HG03280 (cell line): ENCODE data around the gene FOXK2.

Source experiments
- ATAC-seq: cut with Tn5 transposase; IDR thresholded peaks from one replicate; pipeline ENCODE4 v1.9.1; 2021; ENCODE audit warnings: mild to moderate bottlenecking, moderate library complexity; ENCODE audit not compliant: unreplicated experiment

Gene FOXK2

DNA sequence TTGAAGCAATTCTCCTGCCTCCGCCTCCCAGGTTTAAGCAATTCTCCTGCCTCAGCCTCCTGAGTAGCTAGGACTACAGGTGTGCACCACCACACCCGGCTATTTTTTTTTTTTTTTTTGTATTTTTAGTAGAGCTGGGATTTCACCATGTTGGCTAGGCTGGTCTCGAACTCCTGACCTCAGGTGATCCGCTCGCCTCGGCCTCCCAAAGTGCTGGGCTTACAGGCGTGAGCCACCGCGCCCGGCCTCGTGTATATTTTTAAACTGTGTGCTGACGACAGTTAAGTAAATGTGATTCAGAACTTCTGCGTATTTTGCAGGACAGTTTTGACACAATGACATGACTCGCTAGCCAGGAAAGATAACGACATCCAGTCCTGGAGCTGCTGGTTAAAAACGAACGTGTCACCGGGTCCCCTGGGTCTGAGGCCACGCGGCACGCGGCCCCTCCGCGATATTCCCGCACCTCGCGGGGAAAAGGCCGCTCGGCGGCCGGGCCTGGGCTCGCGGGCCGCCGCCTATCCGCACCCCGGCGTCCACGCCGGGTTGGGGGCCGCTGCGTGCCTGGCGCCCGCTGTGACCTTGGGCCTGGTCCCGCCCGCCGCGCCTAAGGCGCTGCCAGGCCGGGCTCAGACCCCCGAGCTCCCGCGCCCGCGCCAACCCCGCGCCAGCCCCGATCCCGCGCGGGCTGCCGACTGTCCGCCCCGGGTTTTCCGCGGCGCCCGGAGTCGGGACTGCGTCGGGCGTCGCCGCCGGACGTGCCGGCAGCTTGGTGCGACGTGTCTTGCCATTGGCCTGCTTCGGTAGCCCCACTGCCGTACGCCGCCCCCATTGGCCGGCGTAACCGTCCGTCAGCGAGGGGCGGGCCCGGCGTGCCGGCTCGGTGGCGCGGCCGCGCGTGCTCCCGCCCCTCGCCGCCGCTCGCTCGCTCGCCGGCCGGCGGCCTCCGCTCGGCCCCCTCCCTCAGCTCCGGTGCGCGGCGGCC, at the start of gene FOXK2:
Gene FOXK2 (plus strand): TSS at position 907 of the 985 bp plus-strand sequence. CDS start 157 bp downstream, outside the sequence.
- ATAC-seq, result peak; percentile 93

- no peak for ATAC-seq
Observed at GRCh38 chr17:82470065-82470464, 49.5 kb upstream of the FOXK2 start.

DNA sequence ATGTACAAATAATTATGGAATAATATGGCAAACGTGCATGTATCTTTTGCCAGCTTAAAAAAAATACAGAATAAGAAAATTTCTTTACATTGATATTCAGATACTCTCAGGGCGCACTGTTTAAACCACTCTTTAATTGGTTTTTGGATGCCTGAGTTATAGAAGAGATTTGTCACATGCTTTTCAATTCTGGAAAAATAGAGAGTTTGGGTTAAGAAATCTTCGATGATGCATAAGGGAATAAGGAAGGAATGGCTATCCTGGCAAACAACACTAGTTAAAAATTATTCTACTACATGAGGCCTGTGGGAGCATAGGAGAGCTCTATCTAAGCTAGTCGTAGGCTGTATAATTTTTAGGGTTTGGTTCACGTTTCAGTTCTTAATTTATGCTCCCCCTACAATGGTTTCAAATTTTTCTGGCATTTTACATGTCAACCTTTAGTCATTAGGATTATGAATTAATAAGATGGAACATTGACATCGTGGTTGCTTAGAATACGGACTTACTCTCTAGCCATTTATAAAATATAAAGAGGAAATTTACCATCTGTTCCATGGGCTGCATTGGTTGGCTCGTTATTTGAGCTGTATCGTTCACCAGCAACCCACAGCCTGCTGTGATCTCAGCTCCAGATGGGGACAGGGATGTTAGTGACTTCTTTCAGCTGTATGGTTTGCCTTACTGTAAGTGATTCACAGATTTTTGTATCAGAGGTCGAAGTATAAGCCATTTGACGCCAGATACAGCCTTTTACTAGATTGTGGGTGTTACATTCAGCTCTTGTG, 45.1 kb upstream of the FOXK2 start:
- ATAC-seq, result no peak

GRCh38 chr17:82475458-82475857, 44.1 kb upstream of the FOXK2 start:
- no peak for ATAC-seq

DNA sequence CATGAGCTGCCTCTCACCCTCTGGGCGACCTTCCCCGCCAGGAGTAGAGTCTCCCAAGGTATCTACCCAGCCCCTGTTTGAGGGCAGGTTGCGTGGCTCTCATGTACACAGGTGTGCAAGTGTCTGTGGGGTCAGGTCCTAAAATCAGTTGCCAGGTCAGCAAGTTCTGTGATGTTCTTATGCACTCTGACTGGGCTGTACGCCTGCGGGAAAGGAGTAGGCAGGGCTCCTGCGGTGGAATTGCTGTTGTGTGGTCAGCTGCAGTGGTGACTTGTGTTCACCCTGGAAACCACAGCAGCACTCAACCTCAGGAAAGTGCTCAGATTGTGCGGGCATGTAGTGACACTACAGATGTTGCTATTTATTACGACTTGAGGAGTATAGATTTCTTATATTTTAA, 41.6 kb upstream of the FOXK2 start:
- no peak for ATAC-seq

DNA sequence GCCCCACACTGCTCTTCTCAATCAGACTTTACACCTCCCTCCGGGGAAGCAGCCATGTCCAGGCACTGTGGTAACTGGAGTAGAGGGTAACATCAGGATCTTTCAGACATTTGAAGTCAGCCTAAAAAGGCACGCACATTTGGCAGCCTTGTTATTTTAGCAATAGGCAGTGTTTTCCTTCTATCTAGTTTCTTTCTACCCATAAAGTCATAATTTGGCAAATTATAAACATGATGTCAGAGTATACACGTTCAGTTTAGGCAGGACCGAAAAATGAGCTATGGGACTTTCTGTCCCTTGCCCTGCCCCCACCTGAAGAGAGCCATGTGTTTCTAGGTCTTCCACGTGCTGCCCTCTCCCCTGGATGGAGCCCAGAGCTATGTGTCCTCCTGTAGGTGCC, 39.9 kb upstream of the FOXK2 start:
- no peak for ATAC-seq

DNA sequence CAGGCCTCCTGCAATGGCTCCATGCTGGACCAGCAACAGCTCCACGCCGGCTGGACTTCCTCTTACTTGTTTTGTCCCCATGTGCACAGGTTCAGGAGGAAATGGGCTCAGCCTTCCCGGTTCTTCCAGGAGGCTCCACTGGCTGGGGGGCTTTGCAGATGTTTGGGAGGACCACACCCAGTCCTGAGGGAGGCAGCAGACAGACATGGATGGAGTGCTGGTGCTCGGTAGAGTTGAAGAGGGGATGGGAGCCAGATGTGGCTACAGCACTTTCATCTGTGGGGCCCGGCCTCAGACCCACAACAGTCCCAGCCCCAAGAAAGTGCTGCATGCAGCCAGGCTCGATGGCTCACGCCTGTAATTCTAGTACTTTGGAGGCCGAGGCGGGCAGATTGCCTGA, 39.2 kb upstream of the FOXK2 start:
- ATAC-seq, result no peak

DNA sequence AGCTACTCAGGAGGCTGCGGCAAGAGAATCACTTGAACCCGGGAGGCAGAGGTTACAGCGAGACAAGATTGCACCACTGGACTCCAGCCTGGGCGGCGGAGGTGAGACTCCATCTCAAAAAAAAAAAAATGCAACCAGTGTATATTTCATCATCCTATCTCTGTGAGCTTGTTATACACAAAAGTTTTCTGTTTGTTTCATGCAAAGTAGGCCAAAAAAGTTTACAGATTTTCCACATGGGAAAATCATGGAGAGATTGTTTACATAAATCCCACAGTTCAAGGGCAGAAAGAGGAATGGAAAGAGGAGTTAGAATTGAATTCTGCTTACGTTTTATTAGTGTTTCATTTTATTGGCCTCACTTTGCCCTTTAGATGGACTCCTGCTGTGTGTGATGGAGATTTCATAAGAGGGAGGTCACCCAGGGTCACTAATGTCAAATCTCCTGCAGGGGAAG, 36.3 kb upstream of the FOXK2 start:
- no peak for ATAC-seq

DNA sequence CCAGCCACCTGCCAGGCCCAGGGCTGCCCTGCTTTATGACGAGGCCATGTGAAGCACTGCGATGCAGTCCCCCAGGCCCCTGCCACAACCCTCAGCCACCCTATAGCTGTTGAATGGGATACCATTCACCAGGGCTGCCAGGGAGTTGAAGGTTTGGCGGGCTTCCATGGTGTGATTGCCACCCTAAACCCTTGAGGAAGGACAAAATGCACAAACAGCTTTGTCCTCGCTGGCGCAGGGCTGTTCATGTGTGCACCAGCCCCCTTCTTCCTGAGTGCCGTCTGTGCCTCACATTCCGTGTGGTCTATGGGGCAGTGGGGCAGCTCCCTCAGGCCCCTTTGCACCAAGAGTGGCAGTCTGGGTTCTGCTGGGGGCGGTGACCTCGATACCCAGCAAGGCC, 35.7 kb upstream of the FOXK2 start:
- no peak for ATAC-seq

DNA sequence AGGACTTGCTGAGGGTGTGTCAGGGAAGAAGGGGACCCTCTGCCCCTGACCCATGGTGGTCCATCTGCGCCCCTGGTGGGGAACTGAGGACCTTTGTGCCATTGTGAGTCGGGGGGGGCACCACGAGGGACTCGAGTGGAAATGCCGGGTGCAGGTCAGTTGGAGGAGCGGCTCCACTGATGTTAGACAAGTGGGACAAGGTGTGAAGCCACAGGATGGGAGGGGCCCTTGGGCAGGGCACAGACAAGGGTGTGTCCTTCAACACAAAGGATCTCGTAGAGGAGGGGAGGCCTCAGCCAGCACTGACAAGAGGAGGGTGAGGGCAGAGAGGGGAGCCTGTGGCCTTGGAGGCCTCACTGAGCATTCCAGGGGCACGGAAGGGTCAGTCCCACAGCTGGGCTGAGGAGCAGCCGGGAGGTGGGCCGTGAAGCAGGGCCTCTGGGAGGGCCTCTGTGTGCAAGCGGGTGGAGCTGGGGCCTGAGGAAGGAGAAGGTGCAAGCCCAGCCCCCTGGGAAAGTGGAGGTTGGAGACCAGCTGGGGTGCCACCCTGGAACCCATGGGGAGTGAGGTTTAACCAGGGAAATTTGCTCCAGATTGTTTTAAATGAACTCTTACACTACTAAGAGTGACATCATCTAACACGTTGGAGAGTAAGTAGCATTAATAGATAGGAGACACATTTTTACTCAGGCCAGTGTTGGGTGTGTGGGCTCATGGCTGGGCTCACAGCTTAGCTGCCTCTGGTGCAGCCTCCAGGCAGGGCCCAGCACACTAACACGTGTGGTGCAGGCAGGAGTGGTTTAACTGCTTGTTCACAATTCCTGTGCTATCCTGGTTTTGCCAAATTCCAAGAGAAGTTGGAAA, 33.1 kb upstream of the FOXK2 start:
- ATAC-seq, result no peak

GRCh38 chr17:82487910-82488309, 31.6 kb upstream of the FOXK2 start:
- ATAC-seq, result no peak

- ATAC-seq, result no peak
Observed at GRCh38 chr17:82489117-82489516, 30.4 kb upstream of the FOXK2 start.

DNA sequence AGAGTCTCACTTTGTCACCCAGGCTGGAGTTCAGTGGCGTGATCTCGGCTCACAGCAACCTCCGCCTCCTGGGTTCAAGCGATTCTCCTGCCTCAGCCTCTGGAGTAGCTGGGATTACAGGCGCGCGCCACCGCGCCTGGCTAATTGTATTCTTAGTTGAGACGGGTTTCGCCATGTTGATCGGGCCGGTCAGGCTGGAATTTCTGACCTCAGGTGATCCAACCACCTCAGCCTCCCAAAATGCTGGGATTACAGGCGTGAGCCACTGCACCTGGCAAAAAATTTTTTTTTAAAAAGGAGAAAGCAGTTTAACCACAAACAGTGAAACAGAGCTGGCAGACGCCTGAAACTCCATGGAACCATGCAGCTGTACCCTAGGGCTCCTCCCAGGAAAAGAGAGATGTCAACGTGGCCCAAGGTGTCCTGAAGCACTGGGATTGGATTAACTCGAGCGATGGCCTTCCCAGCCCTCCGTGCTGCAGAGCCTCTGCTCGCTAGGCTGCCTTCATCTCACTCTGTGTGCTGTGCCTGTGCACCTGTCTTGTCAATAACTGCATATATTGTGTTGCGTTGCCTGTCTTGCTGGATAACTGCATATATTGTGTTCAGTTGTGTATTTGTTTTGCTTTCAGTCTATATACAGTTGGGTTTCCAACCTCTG, 29.6 kb upstream of the FOXK2 start:
- no peak for ATAC-seq

GRCh38 chr17:82490512-82491195, 28.9 kb upstream of the FOXK2 start:
- no peak for ATAC-seq

GRCh38 chr17:82491196-82491530, 28.4 kb upstream of the FOXK2 start:
- no peak for ATAC-seq

- no peak for ATAC-seq
Observed at GRCh38 chr17:82491533-82491932, 28.0 kb upstream of the FOXK2 start.

GRCh38 chr17:82492643-82493225, 26.8 kb upstream of the FOXK2 start:
- no peak for ATAC-seq

- no peak for ATAC-seq
Observed at GRCh38 chr17:82493226-82493781, 26.2 kb upstream of the FOXK2 start.
